Neutrophil (primary cell): Measurements from ENCODE around the gene HYI.

Experiments
- H3K27ac ChIP-seq: fragments of 200-600 bp; sonication (generic); 2 replicates; pipeline ENCODE4 v1.5.1; 2016; ENCODE audit warnings: mild to moderate bottlenecking, moderate library complexity
- H3K27me3 ChIP-seq: fragments of 200-600 bp; sonication (generic); 2 replicates; pipeline ENCODE4 v1.6.0; 2016; ENCODE audit warnings: mild to moderate bottlenecking
- H3K36me3 ChIP-seq: fragments of 200-600 bp; sonication (generic); 2 replicates; pipeline ENCODE4 v1.5.1; 2017
- H3K4me1 ChIP-seq, 2 experiments: fragments of 200-600 bp in 1 of 2; sonication (generic) in 1 of 2; 1 replicate in 1 of 2; 2 replicates in 1 of 2; pipeline versions ENCODE4 v1.5.1 to v1.6.1; 2013 to 2016; ENCODE audit warnings: low read depth in 1 of 2, low read length in 1 of 2, mild to moderate bottlenecking in 1 of 2, moderate library complexity in 1 of 2; ENCODE audit not compliant: control insufficient read depth in 1 of 2, insufficient read depth in 1 of 2
- H3K4me3 ChIP-seq, 2 experiments: fragments of 200-600 bp in 1 of 2; sonication (generic) in 1 of 2; 1 replicate in 1 of 2; 2 replicates in 1 of 2; pipeline ENCODE4 v1.5.1; 2013 to 2016; ENCODE audit warnings: low read depth in 1 of 2, low read length in 1 of 2, mild to moderate bottlenecking in 1 of 2, moderate library complexity in 1 of 2
- H3K9me3 ChIP-seq: fragments of 200-600 bp; sonication (generic); 2 replicates; pipeline ENCODE4 v1.5.1; 2016
- TF ChIP-seq, protein P1 (sequence below): fragments of 200-600 bp; sonication (generic); IDR thresholded peaks from 2 replicates; pipeline ENCODE4 v1.5.1; 2016; ENCODE audit warnings: antibody characterized with exemption

The HYI gene

DNA sequence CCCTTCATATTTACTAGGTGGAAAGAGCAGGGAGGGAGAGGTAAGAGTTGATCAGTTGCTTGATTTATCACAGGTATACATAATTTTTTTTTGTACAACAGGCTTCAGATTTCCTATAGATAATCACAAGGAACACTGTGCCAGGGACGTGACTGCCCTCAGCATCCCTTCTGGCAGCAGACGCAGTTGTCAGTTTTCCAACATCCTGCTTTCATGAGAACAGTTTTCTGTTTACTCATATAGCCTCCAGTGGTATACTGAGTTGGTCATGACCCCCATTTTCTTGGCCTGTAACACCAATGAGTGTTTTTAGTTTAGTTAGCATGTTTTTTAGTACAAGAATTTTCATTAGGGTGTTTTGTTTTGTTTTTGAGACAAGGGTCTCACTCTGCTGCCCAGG lies 39.1 kb upstream of the HYI start:
- H3K27ac ChIP-seq, result no peak overlapping the region
- H3K4me3 ChIP-seq, result no peak overlapping the region
- H3K36me3 ChIP-seq, result no peaks in the 10 kb centered on the region
- H3K9me3 ChIP-seq, result no peaks in the 10 kb centered on the region
- peaks cover 6% of the 10 kb centered on the region for H3K27me3 ChIP-seq
- no peaks in the 10 kb centered on the region for H3K4me1 ChIP-seq
- TF ChIP-seq, protein P1, sequence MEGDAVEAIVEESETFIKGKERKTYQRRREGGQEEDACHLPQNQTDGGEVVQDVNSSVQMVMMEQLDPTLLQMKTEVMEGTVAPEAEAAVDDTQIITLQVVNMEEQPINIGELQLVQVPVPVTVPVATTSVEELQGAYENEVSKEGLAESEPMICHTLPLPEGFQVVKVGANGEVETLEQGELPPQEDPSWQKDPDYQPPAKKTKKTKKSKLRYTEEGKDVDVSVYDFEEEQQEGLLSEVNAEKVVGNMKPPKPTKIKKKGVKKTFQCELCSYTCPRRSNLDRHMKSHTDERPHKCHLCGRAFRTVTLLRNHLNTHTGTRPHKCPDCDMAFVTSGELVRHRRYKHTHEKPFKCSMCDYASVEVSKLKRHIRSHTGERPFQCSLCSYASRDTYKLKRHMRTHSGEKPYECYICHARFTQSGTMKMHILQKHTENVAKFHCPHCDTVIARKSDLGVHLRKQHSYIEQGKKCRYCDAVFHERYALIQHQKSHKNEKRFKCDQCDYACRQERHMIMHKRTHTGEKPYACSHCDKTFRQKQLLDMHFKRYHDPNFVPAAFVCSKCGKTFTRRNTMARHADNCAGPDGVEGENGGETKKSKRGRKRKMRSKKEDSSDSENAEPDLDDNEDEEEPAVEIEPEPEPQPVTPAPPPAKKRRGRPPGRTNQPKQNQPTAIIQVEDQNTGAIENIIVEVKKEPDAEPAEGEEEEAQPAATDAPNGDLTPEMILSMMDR, result no peak

DNA sequence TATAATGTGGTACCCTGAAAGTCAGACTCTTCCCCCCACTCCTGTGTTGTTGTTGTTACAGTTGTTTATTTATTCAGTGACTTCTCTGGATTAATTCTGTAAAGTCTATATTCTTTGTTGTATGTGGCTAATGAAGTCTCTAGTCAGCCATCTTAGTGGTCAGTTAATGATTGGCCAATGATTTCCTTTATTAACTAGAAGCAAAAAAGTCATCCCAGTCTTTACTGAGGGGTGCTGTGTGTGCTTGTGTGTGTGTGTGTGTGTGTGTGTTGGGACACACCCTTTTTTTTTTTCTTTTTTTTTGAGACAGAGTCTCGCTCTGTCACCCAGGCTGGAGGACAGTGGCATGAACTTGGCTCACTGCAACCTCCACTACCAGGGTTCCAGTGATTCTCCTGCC lies 37.3 kb upstream of the HYI start:
- Histone ChIP-seq H3K9me3 (no peaks in the 10 kb centered on the region), H3K36me3 (no peaks in the 10 kb centered on the region), H3K27ac (no peak overlapping the region), H3K4me3 (no peak overlapping the region), H3K4me1 (no peaks in the 10 kb centered on the region), H3K27me3 (peaks cover 6% of the 10 kb centered on the region)
- TF ChIP-seq, protein P1, result no peak

DNA sequence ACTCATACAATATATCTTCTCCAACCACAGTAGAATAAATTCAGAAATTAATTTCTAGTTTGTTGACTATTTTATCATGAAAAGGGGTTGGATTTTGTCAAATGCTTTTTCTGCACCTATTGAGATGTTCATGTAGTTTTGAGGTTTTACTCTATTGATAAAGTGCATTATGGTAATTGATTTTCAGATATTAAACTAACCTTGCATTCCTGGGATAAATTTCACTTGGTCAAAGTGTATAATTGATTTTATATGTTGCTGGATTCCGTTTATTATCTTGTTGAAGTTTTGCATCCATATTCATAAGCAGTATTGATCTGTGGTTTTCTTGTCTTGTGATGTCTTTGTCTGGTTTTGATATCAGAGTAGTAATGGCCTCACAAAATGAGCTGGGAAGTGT lies 34.4 kb upstream of the HYI start:
- Histone ChIP-seq H3K4me1 (no peaks in the 10 kb centered on the region), H3K27ac (no peak overlapping the region), H3K27me3 (no peaks in the 10 kb centered on the region), H3K9me3 (no peaks in the 10 kb centered on the region), H3K4me3 (no peak overlapping the region), H3K36me3 (no peaks in the 10 kb centered on the region)
- TF ChIP-seq, protein P1, result no peak

DNA sequence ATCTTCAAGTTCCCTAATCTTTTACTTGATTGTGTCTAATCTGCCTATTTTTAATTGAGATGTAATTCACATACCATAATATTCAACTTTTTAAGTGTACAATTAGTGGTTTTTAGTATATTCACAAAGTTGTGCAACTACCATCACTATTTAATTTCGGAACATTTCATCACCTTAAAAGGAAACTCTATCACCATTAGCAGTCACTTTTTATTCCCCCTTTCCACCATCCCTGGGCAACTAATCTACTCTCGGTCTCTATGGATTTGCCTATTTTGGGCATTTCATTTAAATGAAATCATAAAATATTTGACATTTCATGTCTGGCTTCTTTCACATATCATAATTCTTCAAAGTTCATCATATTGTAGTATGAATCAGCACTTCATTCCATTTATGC lies 30.6 kb upstream of the HYI start:
- Histone ChIP-seq H3K36me3 (no peaks in the 10 kb centered on the region), H3K27ac (no peak overlapping the region), H3K27me3 (no peaks in the 10 kb centered on the region), H3K4me1 (no peaks in the 10 kb centered on the region), H3K4me3 (no peak overlapping the region), H3K9me3 (no peaks in the 10 kb centered on the region)
- TF ChIP-seq, protein P1, result no peak

DNA sequence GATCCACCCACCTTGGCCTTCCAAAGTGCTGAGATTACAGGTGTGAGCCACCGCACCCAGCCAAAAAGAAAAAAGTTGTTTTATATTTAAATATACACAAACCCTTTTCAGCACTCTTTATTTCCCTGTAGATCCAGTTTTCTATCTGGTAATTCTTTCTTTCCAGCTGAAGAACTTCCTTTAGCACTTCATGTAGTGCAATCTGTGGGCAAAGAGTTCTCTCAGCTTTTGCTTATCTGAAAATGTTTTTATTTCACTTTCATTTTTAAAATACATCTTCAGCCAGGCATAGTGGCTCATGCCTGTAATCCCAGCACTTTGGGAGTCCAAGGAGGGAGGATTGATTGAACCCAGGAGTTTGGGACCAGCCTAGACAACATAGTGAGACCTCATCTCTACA lies 28.5 kb upstream of the HYI start:
- H3K27ac ChIP-seq, result no peak overlapping the region
- no peak overlapping the region for H3K4me3 ChIP-seq
- H3K36me3 ChIP-seq, result no peaks in the 10 kb centered on the region
- H3K4me1 ChIP-seq, result no peaks in the 10 kb centered on the region
- no peaks in the 10 kb centered on the region for H3K27me3 ChIP-seq
- no peaks in the 10 kb centered on the region for H3K9me3 ChIP-seq
- TF ChIP-seq, protein P1, result no peak

DNA sequence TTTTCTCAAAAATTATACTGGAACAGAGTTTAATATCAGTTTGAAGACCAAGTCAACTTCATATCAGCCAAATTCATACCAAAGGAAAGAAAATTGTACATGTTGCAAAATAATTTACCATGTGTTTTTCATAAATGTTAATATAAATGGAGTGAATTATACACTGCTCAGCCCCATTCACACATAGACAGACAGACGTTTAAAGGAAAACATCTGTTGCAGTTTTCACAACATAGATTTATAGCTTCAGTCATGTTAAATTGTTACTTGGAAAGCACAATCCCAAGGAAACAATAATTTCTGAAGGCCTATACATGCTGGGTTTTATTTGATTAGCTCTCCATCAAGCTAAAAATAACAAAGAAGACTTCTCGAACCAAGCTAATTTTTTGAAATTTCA lies 27.8 kb upstream of the HYI start:
- Histone ChIP-seq H3K27ac (no peak overlapping the region), H3K36me3 (no peaks in the 10 kb centered on the region), H3K9me3 (no peaks in the 10 kb centered on the region), H3K4me3 (no peak overlapping the region), H3K27me3 (no peaks in the 10 kb centered on the region), H3K4me1 (no peaks in the 10 kb centered on the region)
- TF ChIP-seq, protein P1, result no peak
